Caco-2 (cell line): ENCODE results near the gene LRFN5. TPM values are rescaled to one million over a fixed set of nuclear protein-coding genes. Genes with fewer than 3 reads are reported as not detected.

ENCODE experiments used
- BruUV-seq: library from RNA; stranded (reverse); fragments of 400-500 nt; replicated peaks from 2 replicates; lab custom pipeline; 2021; lab: Mats Ljungman, UMichigan
- CTCF ChIA-PET: fragments of 300-600 bp; sonication (Branson Sonifier 250); formaldehyde crosslinking; loops from one replicate; lab custom pipeline; 2022; ENCODE audit warnings: antibody characterized with exemption; lab: Charles Lee
- POLR2A ChIA-PET: fragments of 300-600 bp; sonication (Branson Sonifier 250); formaldehyde crosslinking; loops from one replicate; lab custom pipeline; 2022; ENCODE audit warnings: antibody characterized with exemption; lab: Charles Lee
- DNase-seq, 2 experiments: peaks; one replicate each; pipeline versions ENCODE4 v3.0.0 to v3.0.0-alpha.2; 2020 to 2022
- H3K27me3 ChIP-seq: replicated peaks from 2 replicates; pipeline ENCODE4 v1.6.0; 2011; ENCODE audit warnings: low read length; ENCODE audit not compliant: control insufficient read depth, insufficient read depth
- H3K36me3 ChIP-seq: 2 replicates; pipeline ENCODE4 v1.5.1; 2011; ENCODE audit warnings: low read length; ENCODE audit not compliant: control insufficient read depth, insufficient read depth
- H3K4me1 ChIP-seq: fragments of 250-450 bp; sonication (Bioruptor Pico); 2 replicates; pipeline ENCODE4 v1.5.1; 2020; ENCODE audit warnings: mild to moderate bottlenecking
- H3K4me3 ChIP-seq: 2 replicates; pipeline ENCODE4 v1.5.1; 2011; ENCODE audit warnings: low read depth, mild to moderate bottlenecking, control low read depth, low read length
- H3K9me3 ChIP-seq: fragments of 250-450 bp; sonication (Bioruptor Pico); 2 replicates; pipeline ENCODE4 v1.5.1; 2020; ENCODE audit warnings: mild to moderate bottlenecking, moderate library complexity
- H3K27ac Mint-ChIP-seq: one replicate; pipeline ENCODE4 v1.8.0; 2022; ENCODE audit warnings: mixed read lengths; ENCODE audit not compliant: unreplicated experiment
- H3K27me3 Mint-ChIP-seq: one replicate; pipeline ENCODE4 v1.8.0; 2022; ENCODE audit warnings: mixed read lengths; ENCODE audit not compliant: insufficient read depth, unreplicated experiment
- H3K36me3 Mint-ChIP-seq: one replicate; pipeline ENCODE4 v1.8.0; 2022; ENCODE audit warnings: mild to moderate bottlenecking, mixed read lengths; ENCODE audit not compliant: insufficient read depth, unreplicated experiment
- H3K4me1 Mint-ChIP-seq: one replicate; pipeline ENCODE4 v1.8.0; 2022; ENCODE audit warnings: low read depth, mixed read lengths; ENCODE audit not compliant: unreplicated experiment
- H3K4me3 Mint-ChIP-seq: one replicate; pipeline ENCODE4 v1.8.0; 2022; ENCODE audit warnings: mild to moderate bottlenecking, moderate library complexity, mixed read lengths; ENCODE audit not compliant: unreplicated experiment
- H3K9me3 Mint-ChIP-seq: one replicate; pipeline ENCODE4 v1.8.0; 2022; ENCODE audit warnings: mixed read lengths; ENCODE audit not compliant: unreplicated experiment
- intact Hi-C: fragments of 100-400 bp; cut with micrococcal nuclease; formaldehyde crosslinking; loops from one replicate; pipeline ENCODE4 v1.10.0; 2022; ENCODE audit not compliant: unreplicated experiment
- total RNA-seq: library from RNA; stranded (reverse); gene quantifications from 2 replicates; pipeline ENCODE4 v1.2.3, GENCODE V29; 2022
- TF ChIP-seq, protein P1 (sequence below), 2 experiments: fragments of 200-600 bp in 1 of 2; IDR thresholded peaks; 1 replicate in 1 of 2; 2 replicates in 1 of 2; pipeline versions ENCODE4 v1.5.1 to v1.8.0; 2011 to 2022; ENCODE audit warnings: antibody characterized with exemption in 1 of 2, control low read depth in 1 of 2, inconsistent platforms in 1 of 2, low read depth in 1 of 2, low read length in 1 of 2, mild to moderate bottlenecking in 1 of 2, moderate library complexity in 1 of 2; ENCODE audit not compliant: insufficient read depth in 1 of 2, severe bottlenecking in 1 of 2, unreplicated experiment in 1 of 2

LRFN5 gene
- total RNA-seq, 1 experiment from 2014 or later: not detected

DNA sequence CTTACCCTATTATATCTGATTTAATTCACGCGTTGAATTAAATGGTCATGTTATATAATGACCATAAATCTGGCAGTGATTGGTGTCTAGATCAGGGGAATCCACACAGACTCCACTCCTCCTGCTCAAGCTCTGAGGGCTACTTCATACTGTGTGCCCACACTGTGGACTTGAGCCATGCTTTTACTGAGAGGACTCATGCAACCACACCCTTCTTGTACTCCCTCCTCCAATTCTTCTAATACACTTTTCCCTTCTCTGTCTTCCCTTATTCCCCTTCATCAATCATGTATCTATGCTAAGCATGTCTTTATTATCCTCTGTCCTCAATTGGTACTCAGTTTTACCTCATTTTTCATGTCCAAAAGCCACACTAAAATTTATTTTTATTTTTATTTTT is 37.7 kb upstream of the LRFN5 start:
- Histone ChIP-seq H3K27me3 (no peaks in the 10 kb centered on the region), H3K9me3 (no peaks in the 10 kb centered on the region; the same call in 1 of the 2 replicates), H3K4me1 (no peaks in the 10 kb centered on the region), H3K4me3 (no peak overlapping the region), H3K36me3 (no peaks in the 10 kb centered on the region)
- Mint-ChIP-seq H3K9me3 (no peaks in the 10 kb centered on the region), H3K27me3 (no peaks in the 10 kb centered on the region), H3K4me1 (no peaks in the 10 kb centered on the region), H3K27ac (no peak overlapping the region), H3K36me3 (no peaks in the 10 kb centered on the region), H3K4me3 (no peak overlapping the region)
- CTCF ChIA-PET: no interaction called here
- POLR2A ChIA-PET: no interaction called here
- intact Hi-C loops: no loop called here
- TF ChIP-seq, protein P1, sequence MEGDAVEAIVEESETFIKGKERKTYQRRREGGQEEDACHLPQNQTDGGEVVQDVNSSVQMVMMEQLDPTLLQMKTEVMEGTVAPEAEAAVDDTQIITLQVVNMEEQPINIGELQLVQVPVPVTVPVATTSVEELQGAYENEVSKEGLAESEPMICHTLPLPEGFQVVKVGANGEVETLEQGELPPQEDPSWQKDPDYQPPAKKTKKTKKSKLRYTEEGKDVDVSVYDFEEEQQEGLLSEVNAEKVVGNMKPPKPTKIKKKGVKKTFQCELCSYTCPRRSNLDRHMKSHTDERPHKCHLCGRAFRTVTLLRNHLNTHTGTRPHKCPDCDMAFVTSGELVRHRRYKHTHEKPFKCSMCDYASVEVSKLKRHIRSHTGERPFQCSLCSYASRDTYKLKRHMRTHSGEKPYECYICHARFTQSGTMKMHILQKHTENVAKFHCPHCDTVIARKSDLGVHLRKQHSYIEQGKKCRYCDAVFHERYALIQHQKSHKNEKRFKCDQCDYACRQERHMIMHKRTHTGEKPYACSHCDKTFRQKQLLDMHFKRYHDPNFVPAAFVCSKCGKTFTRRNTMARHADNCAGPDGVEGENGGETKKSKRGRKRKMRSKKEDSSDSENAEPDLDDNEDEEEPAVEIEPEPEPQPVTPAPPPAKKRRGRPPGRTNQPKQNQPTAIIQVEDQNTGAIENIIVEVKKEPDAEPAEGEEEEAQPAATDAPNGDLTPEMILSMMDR (IDR thresholded peaks at IDR 0.05; ENCODE audit: insufficient read depth in 1 of 2, low read depth in 1 of 2, low read length in 1 of 2, severe bottlenecking in 1 of 2, unreplicated experiment in 1 of 2): no peak
- DNase-seq: no peak
- BruUV-seq: no TSS peak

DNA sequence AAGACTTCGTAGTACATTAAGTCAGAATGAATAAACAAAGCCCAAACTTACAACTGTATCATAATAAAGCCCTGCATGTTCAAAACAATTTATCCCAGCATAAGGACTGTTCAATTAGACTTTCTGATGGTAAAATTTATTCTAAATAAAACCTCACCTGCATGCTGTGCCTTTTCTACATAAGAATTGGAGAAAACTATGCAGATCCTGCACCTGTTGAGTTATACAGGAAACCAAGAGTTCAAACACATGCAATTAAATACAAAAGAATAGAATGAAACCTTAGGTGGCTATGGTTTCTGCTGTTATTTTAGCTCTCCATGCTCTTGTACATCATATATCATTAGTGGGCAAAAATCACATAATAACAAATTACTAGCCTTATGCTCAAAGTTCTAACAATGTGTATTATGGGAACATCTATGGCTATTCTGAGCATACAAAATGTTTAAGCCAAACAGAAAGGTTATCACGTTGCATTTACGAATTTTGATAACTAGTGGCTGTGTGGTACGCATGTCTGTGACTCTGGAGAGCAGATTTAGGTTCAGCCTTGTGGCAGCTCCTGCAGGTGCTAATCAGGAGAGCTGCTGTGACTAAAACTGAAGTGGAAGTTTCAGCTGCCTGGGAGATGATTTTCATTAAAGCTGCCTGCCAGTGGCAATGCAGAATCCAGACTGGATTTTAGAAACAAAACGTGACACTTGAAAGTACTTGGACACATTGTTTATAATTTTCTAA is 36.1 kb upstream of the LRFN5 start:
- Histone ChIP-seq H3K4me1 (no peaks in the 10 kb centered on the region), H3K9me3 (no peaks in the 10 kb centered on the region; the same call in 1 of the 2 replicates), H3K4me3 (no peak overlapping the region), H3K27me3 (no peaks in the 10 kb centered on the region), H3K36me3 (no peaks in the 10 kb centered on the region)
- Mint-ChIP-seq H3K27ac (no peak overlapping the region), H3K36me3 (no peaks in the 10 kb centered on the region), H3K4me1 (no peaks in the 10 kb centered on the region), H3K4me3 (no peak overlapping the region), H3K9me3 (no peaks in the 10 kb centered on the region), H3K27me3 (no peaks in the 10 kb centered on the region)
- no TSS peak for BruUV-seq
- ChIA-PET POLR2A (no interaction called here), CTCF (no interaction called here)
- intact Hi-C loops: no loop called here
- DNase-seq: no peak
- TF ChIP-seq, protein P1 (IDR thresholded peaks at IDR 0.05; ENCODE audit: insufficient read depth in 1 of 2, low read depth in 1 of 2, low read length in 1 of 2, severe bottlenecking in 1 of 2, unreplicated experiment in 1 of 2): no peak

DNA sequence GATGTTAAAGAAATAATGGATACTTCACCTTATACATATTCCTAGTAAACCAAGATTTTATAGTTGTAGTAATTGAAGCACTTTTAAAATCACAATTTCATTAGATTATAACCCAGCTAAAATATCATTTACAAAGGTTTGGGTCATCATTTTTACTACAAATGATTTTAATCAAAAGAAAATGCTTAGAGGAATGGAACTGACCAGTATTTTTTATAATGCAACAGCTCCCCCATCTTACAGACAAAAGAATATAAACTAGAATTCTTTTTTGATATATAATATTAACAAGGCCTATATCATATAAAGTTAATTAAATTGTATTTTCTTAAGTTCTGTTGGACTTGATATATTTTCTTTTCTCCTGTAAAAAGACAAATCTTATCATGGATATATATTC is 20.4 kb upstream of the LRFN5 start:
- H3K9me3 Mint-ChIP-seq: no peaks in the 10 kb centered on the region
- ChIA-PET CTCF (no interaction called here), POLR2A (no interaction called here)
- H3K9me3 ChIP-seq: no peaks in the 10 kb centered on the region
- no peaks in the 10 kb centered on the region for H3K36me3 Mint-ChIP-seq
- H3K4me1 ChIP-seq: no peaks in the 10 kb centered on the region
- BruUV-seq: no TSS peak
- intact Hi-C loops: no loop called here
- H3K27me3 ChIP-seq: no peaks in the 10 kb centered on the region
- no peaks in the 10 kb centered on the region for H3K36me3 ChIP-seq
- H3K27me3 Mint-ChIP-seq: no peaks in the 10 kb centered on the region
- H3K4me1 Mint-ChIP-seq: no peaks in the 10 kb centered on the region
- H3K27ac Mint-ChIP-seq: no peak overlapping the region
- no peak overlapping the region for H3K4me3 ChIP-seq
- no peak for DNase-seq
- no peak overlapping the region for H3K4me3 Mint-ChIP-seq
- TF ChIP-seq, protein P1 (IDR thresholded peaks at IDR 0.05; ENCODE audit: insufficient read depth in 1 of 2, low read depth in 1 of 2, low read length in 1 of 2, severe bottlenecking in 1 of 2, unreplicated experiment in 1 of 2): no peak
